Limb (tissue), 2 donors: ENCODE results near the gene ZFYVE1.
"Not testable (repeated sequence)": the region's sequence is repeated elsewhere in the genome, so short reads cannot be mapped to it uniquely, and the experiment has no call there.

ENCODE experiments used
- DNase-seq, 2 donors: peaks; one replicate each; pipeline ENCODE4 v3.0.0-alpha.2; 2016; ENCODE audit errors: extremely low spot score in 2 of 2

Gene ZFYVE1

GRCh38 chr14:73003681-73004080, 23.2 kb downstream of the ZFYVE1 start:
- DNase-seq: no peak

GRCh38 chr14:73000073-73000472, 26.8 kb downstream of the ZFYVE1 start:
- no peak for DNase-seq

- DNase-seq: no peak
These were observed 27.6 kb downstream of the ZFYVE1 start for GRCh38 chr14:72999316-72999715.

- no peak for DNase-seq
These were observed 28.5 kb downstream of the ZFYVE1 start for GRCh38 chr14:72998252-72998903.

- no peak for DNase-seq
These were observed 30.0 kb downstream of the ZFYVE1 start for GRCh38 chr14:72996916-72997315.

GRCh38 chr14:72990171-72990570, 36.7 kb downstream of the ZFYVE1 start:
- no peak for DNase-seq

- no peak for DNase-seq
These were observed 40.0 kb downstream of the ZFYVE1 start for GRCh38 chr14:72986857-72987256.

- no peak for DNase-seq
These were observed 40.7 kb downstream of the ZFYVE1 start for GRCh38 chr14:72986214-72986613.

GRCh38 chr14:72982146-72982708, 44.7 kb downstream of the ZFYVE1 start:
- DNase-seq: no peak

GRCh38 chr14:72980863-72981262, 46.0 kb downstream of the ZFYVE1 start:
- DNase-seq: no peak

GRCh38 chr14:72978856-72979255, 48.0 kb downstream of the ZFYVE1 start:
- DNase-seq: no peak

- no peak for DNase-seq
These were observed 51.1 kb downstream of the ZFYVE1 start for GRCh38 chr14:72975770-72976169.

- no peak for DNase-seq
These were observed 52.2 kb downstream of the ZFYVE1 start for GRCh38 chr14:72974661-72975060.

GRCh38 chr14:72970824-72971434, 56.0 kb downstream of the ZFYVE1 start:
- no peak for DNase-seq

GRCh38 chr14:72970058-72970630, 56.8 kb downstream of the ZFYVE1 start:
- no peak for DNase-seq

- no peak for DNase-seq
These were observed 58.6 kb downstream of the ZFYVE1 start for GRCh38 chr14:72968316-72968715.

GRCh38 chr14:72966038-72966437, 60.9 kb downstream of the ZFYVE1 start:
- DNase-seq: no peak

GRCh38 chr14:72965249-72965648, 61.7 kb downstream of the ZFYVE1 start:
- no peak for DNase-seq

GRCh38 chr14:72962829-72963312, 64.0 kb downstream of the ZFYVE1 start:
- no peak for DNase-seq

- peak in 1 of 2 donors; percentile 57 for DNase-seq
These were observed 64.6 kb downstream of the ZFYVE1 start for GRCh38 chr14:72962336-72962754.

GRCh38 chr14:72961579-72962335, 65.1 kb downstream of the ZFYVE1 start:
- DNase-seq: no peak

GRCh38 chr14:72961016-72961415, 65.9 kb downstream of the ZFYVE1 start:
- not testable (repeated sequence) for DNase-seq
